GM12864 (cell line): Measurements from ENCODE around the gene CDK5RAP2.

Experiments
- DNase-seq: peaks from one replicate; pipeline ENCODE4 v3.0.0-alpha.2; 2011; ENCODE audit warnings: low read depth
- H3K4me3 ChIP-seq: 2 replicates; pipeline ENCODE4 v1.5.1; 2011; ENCODE audit warnings: mild to moderate bottlenecking, low read depth, low read length, control low read depth
- TF ChIP-seq, protein P1 (sequence below): IDR thresholded peaks from 2 replicates; pipeline ENCODE4 v1.5.1; 2011; ENCODE audit warnings: low read depth, mild to moderate bottlenecking, moderate library complexity, low read length, control low read depth, inconsistent platforms; ENCODE audit errors: missing control alignments

Gene CDK5RAP2

GRCh38 chr9:120350596-120350995, 229.4 kb downstream of the CDK5RAP2 start:
- DNase-seq = no peak
- H3K4me3 ChIP-seq = no peak overlapping the region
- TF ChIP-seq, protein P1, sequence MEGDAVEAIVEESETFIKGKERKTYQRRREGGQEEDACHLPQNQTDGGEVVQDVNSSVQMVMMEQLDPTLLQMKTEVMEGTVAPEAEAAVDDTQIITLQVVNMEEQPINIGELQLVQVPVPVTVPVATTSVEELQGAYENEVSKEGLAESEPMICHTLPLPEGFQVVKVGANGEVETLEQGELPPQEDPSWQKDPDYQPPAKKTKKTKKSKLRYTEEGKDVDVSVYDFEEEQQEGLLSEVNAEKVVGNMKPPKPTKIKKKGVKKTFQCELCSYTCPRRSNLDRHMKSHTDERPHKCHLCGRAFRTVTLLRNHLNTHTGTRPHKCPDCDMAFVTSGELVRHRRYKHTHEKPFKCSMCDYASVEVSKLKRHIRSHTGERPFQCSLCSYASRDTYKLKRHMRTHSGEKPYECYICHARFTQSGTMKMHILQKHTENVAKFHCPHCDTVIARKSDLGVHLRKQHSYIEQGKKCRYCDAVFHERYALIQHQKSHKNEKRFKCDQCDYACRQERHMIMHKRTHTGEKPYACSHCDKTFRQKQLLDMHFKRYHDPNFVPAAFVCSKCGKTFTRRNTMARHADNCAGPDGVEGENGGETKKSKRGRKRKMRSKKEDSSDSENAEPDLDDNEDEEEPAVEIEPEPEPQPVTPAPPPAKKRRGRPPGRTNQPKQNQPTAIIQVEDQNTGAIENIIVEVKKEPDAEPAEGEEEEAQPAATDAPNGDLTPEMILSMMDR = no peak

- H3K4me3 ChIP-seq = no peak overlapping the region
- TF ChIP-seq, protein P1 = peak; percentile 58
- DNase-seq = no peak
Observed at GRCh38 chr9:120348951-120349429, 231.0 kb downstream of the CDK5RAP2 start.

DNA sequence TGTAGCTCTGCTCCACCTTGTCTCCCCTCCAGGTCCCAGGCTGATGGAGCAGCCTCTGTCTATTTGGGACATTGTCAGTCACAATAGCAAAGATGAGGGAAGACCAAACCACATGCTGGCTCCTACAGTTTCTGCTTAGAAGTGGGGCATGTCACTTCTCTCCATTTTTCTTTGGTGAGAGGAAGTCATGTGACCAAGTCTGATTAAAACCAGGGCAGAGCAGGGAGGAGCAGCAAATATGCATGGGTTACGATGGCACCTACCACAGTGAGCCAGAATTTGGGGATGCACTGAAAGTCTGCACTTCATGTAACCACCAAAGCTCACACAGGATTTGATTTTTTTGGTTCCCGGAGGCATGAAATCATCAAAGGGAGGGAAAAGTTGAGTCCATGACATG, 234.6 kb downstream of the CDK5RAP2 start:
- TF ChIP-seq, protein P1 = no peak
- no peak overlapping the region for H3K4me3 ChIP-seq
- no peak for DNase-seq

DNA sequence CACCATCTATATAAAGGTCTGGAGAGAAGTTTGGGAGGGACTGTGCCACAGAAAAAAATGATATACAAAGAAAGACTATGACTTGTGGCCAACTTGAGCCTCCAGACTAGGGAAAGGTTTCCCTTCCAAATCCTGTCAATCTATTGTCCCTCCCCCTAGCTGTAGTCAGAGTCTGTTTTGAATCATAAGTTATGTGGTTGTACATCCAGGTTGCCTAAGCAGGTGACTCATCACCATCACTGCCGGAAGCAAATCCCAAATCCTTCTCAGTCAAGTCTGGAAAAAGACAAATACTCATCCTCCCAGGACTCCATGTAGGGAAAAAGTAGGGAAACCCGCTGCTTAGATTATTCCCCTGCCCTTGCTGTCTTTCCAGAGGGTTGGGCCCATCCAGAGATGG, 235.7 kb downstream of the CDK5RAP2 start:
- TF ChIP-seq, protein P1 = no peak
- no peak overlapping the region for H3K4me3 ChIP-seq
- no peak for DNase-seq

GRCh38 chr9:120343416-120343815, 236.6 kb downstream of the CDK5RAP2 start:
- TF ChIP-seq, protein P1 = no peak
- H3K4me3 ChIP-seq = no peak overlapping the region
- no peak for DNase-seq
